ENCODE data around the gene NUAK1.
"Not testable (repeated sequence)": the region's sequence is repeated elsewhere in the genome, so short reads cannot be mapped to it uniquely, and the experiment has no call there.

NUAK1 gene

DNA sequence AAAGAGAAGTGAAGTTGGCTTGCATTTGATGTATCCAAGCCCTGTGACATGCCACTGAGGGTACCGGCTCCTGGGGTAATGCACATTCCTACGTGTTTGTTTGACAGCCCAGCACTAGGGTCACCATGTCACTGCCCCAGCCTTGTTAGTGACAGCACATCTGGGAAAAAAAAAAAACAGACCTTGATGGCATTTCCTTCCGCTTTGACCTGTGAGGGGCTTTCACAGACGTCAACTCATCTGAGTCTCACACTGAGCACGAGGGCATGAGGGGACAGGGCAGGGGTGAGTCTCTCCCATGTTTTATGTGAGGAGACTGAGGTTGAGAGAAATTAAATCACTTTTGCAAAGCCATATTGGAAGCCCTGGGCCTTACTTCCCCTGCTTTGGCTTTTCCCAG is 111.5 kb downstream of the NUAK1 start:
- no peak for DNase-seq

DNA sequence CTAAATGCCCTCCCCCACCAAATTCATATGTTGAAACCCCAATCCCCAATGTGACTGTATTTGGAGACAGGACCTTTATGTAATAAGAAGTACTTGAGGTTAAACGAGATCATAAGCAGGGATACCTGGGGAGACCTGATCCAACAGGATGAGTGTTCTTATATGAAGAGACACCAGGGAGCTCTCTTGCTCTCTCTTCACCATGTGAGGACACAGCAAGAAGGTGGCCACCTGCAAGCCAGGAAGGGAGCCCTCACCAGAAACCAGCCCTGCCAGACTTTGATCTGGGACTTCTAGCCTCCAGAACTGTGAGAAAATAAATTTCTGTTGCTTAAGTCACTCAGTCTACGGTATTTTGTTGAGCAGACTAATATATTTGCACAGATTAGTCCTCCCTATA is 113.6 kb downstream of the NUAK1 start:
- DNase-seq = no peak

DNA sequence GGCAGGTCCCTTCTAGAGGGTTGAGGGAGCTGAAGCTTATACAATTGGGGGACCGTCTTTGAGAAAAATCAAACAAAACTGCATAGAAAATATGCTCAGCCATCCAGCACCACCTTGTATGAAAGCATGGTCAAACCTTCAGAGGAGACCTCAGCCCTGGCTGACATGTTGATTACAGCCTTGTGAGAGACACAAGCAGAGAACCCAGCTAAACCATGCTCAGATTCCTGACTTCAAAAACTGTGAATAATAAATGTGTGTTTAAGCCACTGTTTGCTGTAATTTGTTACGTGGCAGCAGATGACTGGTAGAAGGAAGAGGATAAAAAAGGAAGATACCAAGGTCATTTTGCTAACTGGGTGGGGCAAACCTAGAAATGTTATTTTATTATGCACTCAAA is 115.7 kb downstream of the NUAK1 start:
- DNase-seq = no peak

DNA sequence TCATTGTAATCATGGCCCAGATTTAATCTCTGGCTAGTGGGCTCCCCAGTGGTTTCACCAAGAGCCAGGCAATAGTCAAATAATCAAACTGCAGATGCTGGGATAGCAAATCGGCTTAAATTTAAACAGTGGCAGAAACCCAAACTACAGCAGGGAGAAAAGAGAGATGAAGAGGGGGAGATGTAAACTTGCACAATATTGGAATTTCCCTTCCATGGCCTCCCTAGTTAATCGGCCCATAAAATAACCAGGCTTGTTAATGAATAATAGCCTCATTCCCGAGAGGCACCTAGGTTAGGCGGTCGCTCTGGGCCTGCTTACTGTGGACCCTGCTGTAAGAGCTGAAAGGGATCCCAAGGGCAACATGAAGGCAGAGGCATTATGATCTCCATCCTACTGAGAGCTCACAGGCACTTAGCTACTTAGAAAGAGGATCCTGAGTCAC is 116.2 kb downstream of the NUAK1 start:
- DNase-seq = no peak

DNA sequence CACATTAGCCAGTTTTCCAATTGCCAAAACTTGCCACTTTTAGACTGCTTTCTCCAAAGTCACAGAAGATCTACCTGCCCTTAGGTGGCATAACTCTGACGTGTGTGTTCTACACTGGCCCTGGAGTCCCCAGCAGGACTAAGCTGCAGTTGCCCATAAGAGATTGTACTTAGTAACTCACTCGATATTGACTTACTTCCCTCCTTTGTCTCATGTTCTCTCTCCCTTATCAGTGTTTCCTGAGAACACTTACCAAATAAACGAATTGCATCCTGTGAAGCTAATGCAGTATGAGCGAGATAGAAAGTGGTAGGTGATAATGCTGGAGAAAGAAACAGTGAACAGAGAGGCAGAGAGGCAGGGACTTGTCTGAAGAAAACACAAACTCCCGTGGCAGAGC is 117.2 kb downstream of the NUAK1 start:
- DNase-seq = no peak

DNA sequence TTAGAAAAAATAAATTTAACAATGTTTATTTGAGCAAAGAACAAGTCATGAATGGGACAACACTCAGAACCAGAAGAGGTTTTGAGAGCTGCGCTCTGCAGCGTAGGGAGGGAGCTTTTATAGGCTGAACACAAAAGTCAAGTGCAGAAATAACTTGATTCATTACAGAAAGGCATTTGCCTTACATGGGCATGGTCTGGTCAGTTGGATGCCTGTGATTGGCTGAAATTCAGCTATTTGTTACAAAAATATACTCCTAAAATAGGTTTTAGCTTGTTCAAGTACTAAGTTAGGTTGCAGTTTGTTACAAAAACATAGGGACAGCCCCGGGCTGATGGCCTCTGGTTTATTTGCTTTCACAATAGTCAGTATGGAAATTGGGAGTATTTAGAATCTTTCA is 118.0 kb downstream of the NUAK1 start:
- no peak for DNase-seq

DNA sequence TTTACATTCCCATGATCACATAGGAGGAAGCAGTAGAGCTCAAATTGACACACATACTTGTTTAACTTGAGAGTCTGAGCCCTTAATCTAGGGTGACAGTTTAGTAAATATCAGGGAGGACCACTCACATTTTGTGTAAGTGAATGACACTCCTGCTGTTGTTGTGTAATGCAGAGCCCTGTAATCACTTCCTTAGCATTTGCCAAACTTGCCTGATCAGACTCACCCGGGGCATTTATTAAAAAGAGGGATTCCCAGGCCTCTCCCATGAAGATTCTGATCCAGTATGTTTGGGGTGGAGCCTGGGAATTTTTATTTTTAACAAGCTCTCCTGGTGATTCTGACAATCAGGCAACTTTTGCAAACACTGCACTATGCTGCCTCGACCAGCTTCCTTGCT is 119.6 kb downstream of the NUAK1 start:
- no peak for DNase-seq

DNA sequence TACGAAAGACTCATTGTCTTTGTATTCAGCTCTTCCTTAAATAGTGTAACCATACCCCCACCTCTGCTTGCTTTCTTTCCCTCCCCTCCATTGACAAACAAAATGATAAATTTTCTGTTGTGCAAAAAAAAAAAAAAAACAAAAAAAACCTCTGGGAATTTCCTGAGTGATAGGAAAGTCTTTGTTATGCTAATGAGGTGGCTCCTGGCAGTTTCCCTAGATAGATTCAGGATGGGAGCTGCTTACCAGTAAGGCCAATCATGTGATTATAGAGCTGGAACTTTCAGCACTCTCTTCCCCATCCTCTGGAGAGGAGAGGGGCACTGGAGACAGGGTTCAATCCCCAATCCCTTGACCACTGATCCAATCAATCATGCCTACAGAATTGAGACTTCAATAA is 120.5 kb downstream of the NUAK1 start:
- DNase-seq = no peak

DNA sequence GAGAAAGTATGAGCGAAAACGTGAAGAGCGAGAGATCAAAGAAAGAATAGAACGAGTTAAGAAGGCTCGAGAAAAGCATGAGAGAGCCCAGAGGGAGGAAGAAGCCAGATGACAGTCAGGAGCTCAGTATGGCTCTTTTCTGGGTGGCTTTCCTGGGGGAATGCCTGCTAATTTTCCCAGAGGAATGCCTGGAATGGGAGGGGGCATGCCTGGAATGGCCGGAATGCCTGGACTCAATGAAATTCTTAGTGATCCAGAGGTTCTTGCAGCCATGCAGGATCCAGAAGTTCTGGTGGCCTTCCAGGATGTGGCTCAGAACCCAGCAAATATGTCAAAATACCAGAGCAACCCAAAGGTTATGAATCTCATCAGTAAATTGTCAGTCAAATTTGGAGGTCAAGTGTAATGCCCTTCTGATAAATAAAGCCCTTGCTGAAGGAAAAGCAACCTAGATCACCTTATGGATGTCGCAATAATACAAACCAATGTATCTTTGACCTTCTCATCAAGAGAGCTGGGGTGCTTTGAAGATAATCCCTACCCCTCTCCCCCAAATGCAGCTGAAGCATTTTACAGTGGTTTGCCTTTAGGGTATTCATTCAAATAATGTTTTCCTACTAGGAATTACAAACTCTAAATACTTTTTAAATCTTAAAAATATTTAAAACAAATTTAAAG is 122.0 kb downstream of the NUAK1 start:
- DNase-seq = not testable (repeated sequence)

DNA sequence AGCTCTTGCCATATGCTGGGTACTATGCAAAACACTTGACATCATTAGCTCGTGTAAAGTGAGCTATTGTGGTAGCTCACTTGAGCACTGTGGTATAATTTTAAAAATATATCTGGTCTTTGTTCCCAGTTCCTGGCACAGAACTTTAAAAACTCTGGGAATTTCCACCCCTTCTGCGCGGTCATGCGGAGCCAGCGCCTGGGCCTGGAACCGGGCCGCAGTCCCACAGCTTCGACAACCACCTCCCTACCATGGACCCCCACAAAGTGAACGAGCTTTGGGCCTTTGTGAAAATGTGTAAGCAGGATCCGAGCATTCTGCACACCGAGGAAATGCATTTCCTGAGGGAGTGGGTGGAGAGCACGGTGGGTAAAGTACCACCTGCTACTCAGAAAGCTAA is 123.1 kb downstream of the NUAK1 start:
- no peak for DNase-seq

DNA sequence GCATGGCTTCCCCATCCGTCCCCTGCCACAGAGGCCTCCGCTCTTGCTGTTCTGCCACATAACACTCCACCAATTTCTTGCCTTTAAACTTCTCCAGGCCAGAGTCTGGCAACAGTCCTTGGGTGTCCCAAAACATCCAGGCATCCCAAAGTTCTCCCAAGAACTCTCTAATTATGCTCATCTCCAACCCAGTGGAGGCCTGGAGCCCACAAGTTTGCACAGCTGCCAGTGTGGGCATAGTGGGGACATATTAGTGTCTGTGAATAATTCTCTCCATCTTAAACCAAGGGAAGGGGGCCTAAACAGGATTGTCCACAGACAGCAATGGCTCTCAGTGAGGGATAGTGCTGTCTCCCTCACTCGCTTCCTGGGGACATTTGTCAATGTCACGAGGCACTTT is 124.8 kb downstream of the NUAK1 start:
- no peak for DNase-seq

All from cortex of kidney (tissue), 1 donor.